ENCODE data around the gene CCDC134.
A peak's percentile ranks its signal among the peaks of the same experiment; 100 is the strongest.
"Not testable (repeated sequence)": the region's sequence is repeated elsewhere in the genome, so short reads cannot be mapped to it uniquely, and the experiment has no call there.

The CCDC134 gene

DNA sequence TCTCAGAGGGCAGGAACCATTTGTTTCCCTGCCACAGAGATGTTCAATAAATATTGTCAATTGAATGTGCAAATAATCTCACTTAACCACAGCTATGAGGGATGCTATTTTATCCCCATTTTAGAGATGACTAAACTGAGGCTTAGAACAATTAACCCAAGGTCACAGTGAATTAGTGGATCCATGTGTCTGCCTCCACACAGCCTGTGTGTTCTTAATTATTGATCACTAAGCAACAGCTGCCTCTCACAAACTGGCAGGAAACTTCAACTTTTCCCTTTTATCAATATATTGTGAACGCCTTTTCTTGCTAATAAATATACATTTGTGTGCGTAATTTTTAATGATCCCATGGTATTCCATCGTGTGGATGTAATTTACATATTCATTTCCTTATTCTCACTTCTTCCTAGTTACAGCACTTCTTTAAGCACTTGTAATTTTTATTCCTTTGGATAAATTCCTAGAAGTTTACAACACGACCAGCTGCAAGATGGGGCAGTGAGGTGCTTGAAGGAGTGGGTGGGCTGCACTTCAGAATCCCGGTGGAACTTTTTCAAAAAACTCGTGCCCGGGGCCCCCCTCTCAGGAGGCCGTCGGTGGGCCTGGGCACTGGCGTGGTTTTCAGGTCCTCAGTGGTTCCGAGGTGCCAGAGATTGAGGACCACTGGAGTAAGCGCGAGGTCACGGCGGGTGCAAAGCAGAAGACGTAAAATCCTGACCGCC is 31.5 kb downstream of the CCDC134 start:
- H3K27me3 ChIP-seq, result no peaks in the 10 kb centered on the region
- TF ChIP-seq Cebpa-rat (IDR thresholded peaks at IDR 0.05), result no peak
- H3K4me3 ChIP-seq, result peak overlapping the region; percentile 70 to 96 (median 90)
- peak overlapping the region; percentile 68 to 95 (median 88) for H3K4me2 ChIP-seq
- H3K9ac ChIP-seq, result peak overlapping the region; percentile 90 to 97 (median 94)
- peaks cover 47 to 68% (median 53%) of the 10 kb centered on the region in 10 experiments for H3K4me1 ChIP-seq
- peaks cover 11 to 28% (median 21%) of the 10 kb centered on the region in 11 experiments; a peak in 21 of 22 replicates for H3K36me3 ChIP-seq
- H3K27ac ChIP-seq, result peak overlapping the region; percentile 78 to 94 (median 91)
- peaks cover 12 to 35% (median 32%) of the 10 kb centered on the region in 11 experiments; a peak in 17 of 22 replicates for H4K20me1 ChIP-seq
- no peaks in the 10 kb centered on the region for H3K9me3 ChIP-seq (replicated peaks in 1 of 11)

DNA sequence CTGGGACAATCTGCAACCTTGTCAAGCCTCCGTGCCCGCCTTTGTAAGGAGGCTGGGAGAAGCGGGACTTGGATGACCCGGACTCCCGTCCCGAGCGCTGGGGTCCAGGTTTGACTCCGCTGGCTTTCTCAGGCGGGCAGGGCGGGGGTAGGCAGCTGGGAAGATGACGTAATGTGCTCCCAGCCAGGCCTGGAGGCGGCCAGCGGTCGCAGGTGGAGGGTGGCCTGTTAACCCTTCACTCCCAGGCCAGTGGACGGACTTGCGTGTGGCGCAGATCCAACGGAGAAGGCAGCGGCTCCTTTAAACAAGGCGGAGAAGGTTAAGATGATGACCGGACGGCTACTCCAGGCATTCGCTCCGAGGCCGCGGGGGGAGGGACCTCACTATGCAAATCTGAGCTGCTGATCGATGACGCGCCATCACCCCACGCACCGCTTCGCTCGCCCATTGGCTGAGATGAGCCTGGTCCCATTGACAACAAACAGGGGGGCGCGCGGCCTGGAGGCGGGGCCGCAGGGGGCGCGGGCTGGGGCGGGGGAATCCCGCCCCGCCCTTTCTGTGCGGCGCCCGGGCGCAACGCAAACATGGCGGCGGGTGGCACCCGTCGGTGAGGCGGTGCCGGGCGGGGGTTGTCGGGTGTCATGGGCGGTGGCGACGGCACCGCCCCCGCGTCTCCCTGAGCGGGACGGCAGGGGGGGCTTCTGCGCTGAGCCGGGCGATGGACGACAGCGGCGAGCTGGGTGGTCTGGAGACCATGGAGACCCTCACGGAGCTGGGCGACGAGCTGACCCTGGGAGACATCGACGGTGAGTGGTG is 32.3 kb downstream of the CCDC134 start, which contains the start of gene SREBF2:
TSS of gene SREBF2 (plus strand) at position 553 of the 816 bp plus-strand sequence. CDS start at position 719, 166 bp downstream.
- peak within 1 kb of the TSS; percentile 79 to 95 (median 89) for H3K4me2 ChIP-seq
- H3K27ac ChIP-seq, result peak within 1 kb of the TSS; percentile 78 to 94 (median 91)
- no peak for TF ChIP-seq Cebpa-rat (IDR thresholded peaks at IDR 0.05)
- H3K9me3 ChIP-seq (replicated peaks in 1 of 11), result no peaks in the 10 kb centered on the region
- H3K36me3 ChIP-seq, result peaks cover 12 to 31% (median 23%) of the 10 kb centered on the region in 11 experiments; a peak in 21 of 22 replicates
- peaks cover 42 to 62% (median 53%) of the 10 kb centered on the region in 10 experiments for H3K4me1 ChIP-seq
- H4K20me1 ChIP-seq, result peaks cover 12 to 41% (median 35%) of the 10 kb centered on the region in 11 experiments; a peak in 17 of 22 replicates
- H3K4me3 ChIP-seq, result peak within 1 kb of the TSS; percentile 70 to 96 (median 90)
- peak within 1 kb of the TSS; percentile 90 to 97 (median 94) for H3K9ac ChIP-seq
- no peaks in the 10 kb centered on the region for H3K27me3 ChIP-seq

DNA sequence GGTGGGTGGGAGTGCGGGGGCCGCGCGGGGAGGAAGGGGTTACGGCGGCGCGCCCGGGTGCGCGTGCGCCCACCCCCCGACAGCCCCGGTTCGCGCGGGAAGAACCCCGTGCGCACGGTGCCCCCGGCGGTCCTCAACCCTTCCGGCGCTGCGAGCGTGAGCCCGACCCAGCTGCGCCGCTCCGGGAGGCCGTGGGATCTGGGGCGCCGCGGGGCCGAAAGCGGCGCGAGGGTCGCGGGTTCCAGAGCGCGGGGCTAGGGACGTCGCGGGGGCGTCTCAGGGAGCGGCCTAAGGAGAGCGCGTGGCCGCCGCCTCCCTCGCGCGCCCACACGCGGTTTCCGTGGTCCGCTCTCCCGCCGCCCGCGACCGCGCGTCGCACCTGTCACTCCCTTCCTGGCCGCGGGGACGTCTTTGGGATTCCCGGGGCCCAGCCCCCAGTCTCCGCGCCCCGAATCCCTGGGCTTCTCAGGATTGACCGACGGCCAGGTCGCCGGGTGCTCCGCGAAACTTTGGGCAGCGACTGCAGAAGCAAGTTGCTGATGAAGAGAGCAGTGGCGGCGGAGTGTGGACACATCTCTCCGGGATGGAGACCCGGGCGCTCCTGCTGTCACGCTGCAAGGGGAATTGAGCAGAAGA is 33.0 kb downstream of the CCDC134 start:
- no peaks in the 10 kb centered on the region for H3K9me3 ChIP-seq (replicated peaks in 1 of 11)
- no peaks in the 10 kb centered on the region for H3K27me3 ChIP-seq
- H3K36me3 ChIP-seq, result peaks cover 12 to 39% (median 30%) of the 10 kb centered on the region in 11 experiments; a peak in 21 of 22 replicates
- no peak for TF ChIP-seq Cebpa-rat (IDR thresholded peaks at IDR 0.05)
- peak overlapping the region; percentile 70 to 96 (median 90) for H3K4me3 ChIP-seq
- peak overlapping the region; percentile 90 to 97 (median 94) for H3K9ac ChIP-seq
- peak overlapping the region; percentile 77 to 93 (median 87) for H3K4me2 ChIP-seq
- H3K4me1 ChIP-seq, result peaks cover 42 to 65% (median 56%) of the 10 kb centered on the region in 10 experiments
- peaks cover 18 to 48% (median 42%) of the 10 kb centered on the region in 11 experiments; a peak in 19 of 22 replicates for H4K20me1 ChIP-seq
- peak overlapping the region; percentile 78 to 94 (median 91) for H3K27ac ChIP-seq

DNA sequence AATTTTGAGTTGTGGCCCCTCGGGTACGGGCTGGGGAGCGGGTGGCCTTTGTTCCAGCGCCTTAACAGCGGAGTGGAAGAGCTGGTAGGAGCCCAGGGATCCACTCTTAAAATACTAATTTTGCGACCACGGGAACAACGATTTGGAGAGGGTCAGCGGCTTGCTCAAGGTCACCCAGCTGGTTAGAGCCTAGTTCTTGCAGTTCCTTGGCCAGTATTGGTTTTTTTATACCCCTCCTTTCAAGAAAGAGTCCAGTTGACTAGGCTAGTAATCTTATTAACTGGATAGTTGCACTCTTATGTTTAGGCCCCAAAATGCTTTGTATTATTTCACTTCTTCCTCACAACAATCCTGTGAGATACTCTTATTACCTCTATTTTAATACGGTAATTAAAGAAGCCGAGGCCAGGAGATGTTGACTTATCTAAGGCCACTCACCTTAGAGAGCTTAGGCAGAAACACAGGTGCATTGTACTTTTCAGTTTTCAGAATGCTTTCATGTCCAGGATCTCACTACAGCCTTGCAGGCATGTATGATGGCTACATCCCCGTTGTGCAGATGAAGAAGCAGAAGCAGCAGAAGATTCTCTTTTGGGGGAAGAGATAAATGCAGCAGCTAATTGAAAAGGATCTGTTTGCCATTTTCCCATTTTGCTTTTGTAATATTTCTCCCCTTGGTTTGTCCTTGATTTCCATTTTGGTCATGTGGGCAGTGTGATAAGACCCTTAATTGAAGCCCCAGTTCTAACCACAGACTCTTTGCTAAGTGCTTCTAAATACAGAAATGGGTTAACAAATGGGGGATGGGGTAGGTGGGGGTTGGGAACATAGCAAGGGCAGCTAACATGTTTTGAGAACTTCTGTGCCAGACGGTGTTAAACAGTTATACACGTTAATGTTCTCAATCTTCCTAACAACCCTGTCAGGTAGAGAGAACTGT is 33.8 kb downstream of the CCDC134 start:
- Histone ChIP-seq H3K27me3 (no peaks in the 10 kb centered on the region), H4K20me1 (peaks cover 25 to 56% (median 50%) of the 10 kb centered on the region in 11 experiments; a peak in 20 of 22 replicates), H3K4me1 (peaks cover 48 to 70% (median 61%) of the 10 kb centered on the region in 10 experiments), H3K4me3 (peak overlapping the region; percentile 70 to 96 (median 90)), H3K4me2 (peak overlapping the region; percentile 77 to 93 (median 87)), H3K27ac (peak overlapping the region in 10 of 11 experiments; percentile 85 to 94 (median 91); a peak in 20 of 22 replicates), H3K9ac (peak overlapping the region; percentile 90 to 97 (median 94)), H3K9me3 (replicated peaks in 1 of 11) (no peaks in the 10 kb centered on the region), H3K36me3 (peaks cover 12 to 46% (median 38%) of the 10 kb centered on the region in 11 experiments; a peak in 21 of 22 replicates)
- no peak for TF ChIP-seq Cebpa-rat (IDR thresholded peaks at IDR 0.05)

DNA sequence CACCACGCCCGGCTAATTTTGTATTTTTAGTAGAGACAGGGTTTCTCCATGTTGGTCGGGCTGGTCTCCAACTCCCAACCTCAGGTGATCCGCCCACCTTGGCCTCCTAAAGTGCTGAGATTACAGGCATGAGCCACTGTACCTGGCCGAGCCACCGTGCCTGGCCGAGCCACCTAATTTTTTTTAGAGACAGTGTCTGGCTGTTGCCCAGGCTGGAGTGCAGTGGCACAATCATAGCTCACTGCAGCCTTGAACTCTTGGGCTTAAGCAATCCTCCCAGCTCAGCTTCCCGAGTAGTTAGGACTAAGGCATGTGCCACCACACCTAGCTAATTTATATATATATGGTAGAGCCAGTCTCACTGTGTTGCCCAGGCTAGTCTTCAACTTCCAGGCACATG is 35.0 kb downstream of the CCDC134 start:
- Histone ChIP-seq H3K4me2 (peak overlapping the region in 9 of 11 experiments; percentile 77 to 92 (median 86); a peak in 17 of 22 replicates), H4K20me1 (peaks cover 33 to 68% (median 62%) of the 10 kb centered on the region in 11 experiments; a peak in 21 of 22 replicates), H3K4me1 (peaks cover 36 to 68% (median 56%) of the 10 kb centered on the region in 10 experiments), H3K36me3 (peaks cover 12 to 58% (median 48%) of the 10 kb centered on the region in 11 experiments; a peak in 21 of 22 replicates)
- not testable (repeated sequence) for H3K27me3 ChIP-seq; H3K4me3 ChIP-seq; H3K27ac ChIP-seq; H3K9ac ChIP-seq; H3K9me3 ChIP-seq (replicated peaks in 1 of 11)

DNA sequence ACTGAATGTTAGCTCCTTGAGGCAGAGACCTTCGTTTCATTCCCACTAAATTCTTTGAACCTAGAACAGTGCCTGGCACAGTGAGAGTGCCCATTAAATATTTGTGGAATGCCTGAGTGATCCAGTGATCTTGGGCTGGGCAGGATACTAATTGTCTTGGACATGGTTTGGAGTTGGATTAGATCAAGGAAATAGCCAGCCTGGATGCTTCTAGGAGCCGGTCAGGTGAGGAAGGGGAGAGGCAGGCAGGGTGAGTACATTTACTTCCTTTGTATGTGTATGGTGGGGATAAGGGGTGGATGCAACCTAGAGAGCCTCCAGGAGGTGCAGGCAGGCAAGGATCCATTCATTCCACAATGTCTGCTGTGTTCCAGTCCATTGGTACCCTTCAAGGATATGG is 36.1 kb downstream of the CCDC134 start:
- no peak overlapping the region for H3K9ac ChIP-seq
- H3K4me3 ChIP-seq, result no peak overlapping the region
- H4K20me1 ChIP-seq, result peaks cover 39 to 79% (median 73%) of the 10 kb centered on the region in 11 experiments; a peak in 21 of 22 replicates
- H3K36me3 ChIP-seq, result peaks cover 17 to 69% (median 59%) of the 10 kb centered on the region in 11 experiments; a peak in 21 of 22 replicates
- H3K27me3 ChIP-seq, result no peaks in the 10 kb centered on the region
- H3K4me2 ChIP-seq, result peak overlapping the region in 4 of 11 experiments; percentile 86 to 92 (median 87); a peak in 7 of 22 replicates
- no peaks in the 10 kb centered on the region for H3K9me3 ChIP-seq (replicated peaks in 1 of 11)
- no peak for TF ChIP-seq Cebpa-rat (IDR thresholded peaks at IDR 0.05)
- no peak overlapping the region for H3K27ac ChIP-seq
- peaks cover 25 to 64% (median 48%) of the 10 kb centered on the region in 10 experiments for H3K4me1 ChIP-seq

DNA sequence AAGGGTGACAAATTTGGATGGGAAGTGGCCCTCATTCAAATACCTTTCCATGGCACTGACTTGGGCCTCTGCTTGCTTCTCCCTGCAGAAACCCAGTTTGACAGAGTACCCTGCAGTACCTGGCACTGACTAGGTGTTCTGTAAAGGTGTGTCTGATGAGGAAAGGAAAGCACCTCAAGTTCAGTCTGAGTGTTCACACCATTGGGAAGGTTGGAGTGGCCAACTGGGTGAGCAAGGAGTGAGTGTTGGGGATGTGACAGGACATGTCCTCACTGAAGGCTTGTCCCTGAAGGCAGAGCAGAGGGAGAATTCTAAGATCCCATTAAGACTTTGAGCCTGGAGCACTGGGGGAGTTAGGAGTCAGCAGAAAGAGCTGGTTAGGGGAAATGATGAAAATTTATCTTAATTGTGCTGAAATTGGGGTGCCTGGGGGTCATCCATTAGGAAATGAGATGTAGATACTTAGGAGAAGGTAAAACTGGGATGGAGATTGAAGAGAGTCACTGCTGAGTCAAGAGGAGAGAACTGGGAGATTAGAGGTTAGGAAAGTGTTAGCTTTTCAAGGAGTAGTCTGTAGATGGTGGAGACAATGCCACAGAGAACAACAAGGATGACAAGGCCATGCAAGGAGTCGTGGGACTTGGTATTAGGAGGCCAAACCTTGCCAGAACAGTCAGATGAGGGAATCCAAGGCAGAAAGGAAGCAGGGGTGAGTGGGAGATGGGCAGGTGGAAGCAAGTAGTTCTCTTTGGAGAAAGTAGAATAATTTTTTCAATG is 38.6 kb downstream of the CCDC134 start:
- Histone ChIP-seq H3K27ac (0 out of 22 replicates have a peak overlapping the region, but pooled peaks of 1 of the 11 experiments have one; percentile 5), H4K20me1 (peaks cover 58 to 100% (median 93%) of the 10 kb centered on the region in 11 experiments; a peak in 21 of 22 replicates), H3K4me3 (no peak overlapping the region), H3K27me3 (no peaks in the 10 kb centered on the region), H3K9me3 (replicated peaks in 1 of 11) (no peaks in the 10 kb centered on the region), H3K4me2 (peak overlapping the region in 4 of 11 experiments; percentile 7 to 19 (median 16); a peak in 5 of 22 replicates), H3K36me3 (peaks cover 33 to 93% (median 74%) of the 10 kb centered on the region in 11 experiments), H3K4me1 (peaks cover 18 to 65% (median 48%) of the 10 kb centered on the region in 10 experiments), H3K9ac (0 out of 22 replicates have a peak overlapping the region, but pooled peaks of 1 of the 11 experiments have one; percentile 2)
- no peak for TF ChIP-seq Cebpa-rat (IDR thresholded peaks at IDR 0.05)

All from BLaER1 treated with 17β-estradiol and CSF1 and Interleukin-3, amounts not matched to agents 10 nM and 100 nM (cell line).